IMR-90 (cell line): Measurements from ENCODE around the gene PROZ.

ENCODE experiments used
- CTCF ChIP-seq: conservative IDR thresholded peaks from 2 replicates; pipeline ENCODE4 v1.5.1; 2012; ENCODE audit warnings: mild to moderate bottlenecking, low read depth, low read length, improper control_type of control experiment
- RAD21 ChIP-seq: IDR thresholded peaks from 2 replicates; pipeline ENCODE4 v1.6.1; 2012; ENCODE audit warnings: low read length, improper control_type of control experiment
- RCOR1 ChIP-seq: IDR thresholded peaks from 2 replicates; pipeline ENCODE4 v1.6.1; 2012; ENCODE audit warnings: mild to moderate bottlenecking, low read length, improper control_type of control experiment; ENCODE audit not compliant: insufficient replicate concordance

GRCh38 chr13:113139577-113139976 is 18.9 kb upstream of the PROZ start:
- no peak for TF ChIP-seq CTCF
- no peak for TF ChIP-seq RAD21
- no peak for TF ChIP-seq RCOR1
